Breast epithelium (tissue), 3 donors: ENCODE results near the gene SCT.

Experiments used
- CTCF ChIP-seq, 3 donors: fragments of 450-650 bp; IDR thresholded peaks; one replicate each; pipeline ENCODE4 v1.5.1; 2016 to 2017; ENCODE audit warnings: antibody characterized with exemption in 3 of 3, mild to moderate bottlenecking in 3 of 3, moderate library complexity in 3 of 3
- POLR2A ChIP-seq: fragments of 450-650 bp; IDR thresholded peaks from one replicate; pipeline ENCODE4 v1.6.1; 2016; ENCODE audit warnings: antibody characterized with exemption, mild to moderate bottlenecking, moderate library complexity

GRCh38 chr11:630871-631270, 3.9 kb upstream of the SCT start:
- TF ChIP-seq CTCF (IDR thresholded peaks at IDR 0.05) (no peak), POLR2A (no peak)
